Keratinocyte (primary cell): ENCODE data around the gene DCAF8. TPM values are rescaled to one million over a fixed set of nuclear protein-coding genes. Genes with fewer than 3 reads are reported as not detected.
A peak's percentile ranks its signal among the peaks of the same experiment; 100 is the strongest.

Experiments
- DNase-seq: peaks from one replicate; pipeline ENCODE4 v3.0.0-alpha.2; 2011; ENCODE audit warnings: low read depth, missing footprints, low spot score
- FAIRE-seq: peaks from 2 replicates; lab custom pipeline; 2011; peaks lifted over from hg19 to GRCh38; lab: Jason Lieb, UNC
- H2AFZ ChIP-seq: 2 replicates; pipeline ENCODE4 v1.6.0; 2012; ENCODE audit warnings: low read length, control low read depth, inconsistent platforms; ENCODE audit not compliant: control insufficient read depth
- H3K27ac ChIP-seq: 2 replicates; pipeline ENCODE4 v1.5.1; 2011; ENCODE audit warnings: low read length; ENCODE audit not compliant: control insufficient read depth, insufficient read depth
- H3K27me3 ChIP-seq: 3 replicates; pipeline ENCODE4 v1.6.0; 2011; ENCODE audit warnings: low read length; ENCODE audit not compliant: control insufficient read depth, insufficient read depth; ENCODE audit errors: extremely low read depth
- H3K36me3 ChIP-seq, 2 experiments: 2 replicates in 1 of 2; 3 replicates in 1 of 2; pipeline ENCODE4 v1.5.1; 2011; ENCODE audit warnings: low read length in 2 of 2, mild to moderate bottlenecking in 1 of 2; ENCODE audit not compliant: control insufficient read depth in 2 of 2, insufficient read depth in 2 of 2; ENCODE audit errors: extremely low read depth in 1 of 2
- H3K4me1 ChIP-seq: 3 replicates; pipeline ENCODE4 v1.5.1; 2011; ENCODE audit warnings: low read length; ENCODE audit not compliant: control insufficient read depth, insufficient read depth; ENCODE audit errors: extremely low read depth
- H3K4me2 ChIP-seq: 3 replicates; pipeline ENCODE4 v1.6.0; 2011; ENCODE audit warnings: low read depth, low read length; ENCODE audit not compliant: control insufficient read depth, insufficient read depth; ENCODE audit errors: extremely low read depth
- H3K4me3 ChIP-seq, 3 experiments: fragments of 200-600 bp in 1 of 3; sonication (generic) in 1 of 3; 2 replicates in 2 of 3; 3 replicates in 1 of 3; pipeline ENCODE4 v1.5.1; 2011 to 2016; ENCODE audit warnings: low read length in 3 of 3, mild to moderate bottlenecking in 3 of 3, control low read depth in 2 of 3, inconsistent platforms in 1 of 3, low read depth in 1 of 3, mixed read lengths in 1 of 3, mixed run types in 1 of 3, moderate library complexity in 1 of 3; ENCODE audit not compliant: control insufficient read depth in 2 of 3, insufficient read depth in 2 of 3; ENCODE audit errors: extremely low read depth in 1 of 3
- H3K79me2 ChIP-seq: 2 replicates; pipeline ENCODE4 v1.6.0; 2012; ENCODE audit warnings: low read length; ENCODE audit not compliant: control insufficient read depth, insufficient read depth
- H3K9ac ChIP-seq: 3 replicates; pipeline ENCODE4 v1.6.0; 2011; ENCODE audit warnings: low read length; ENCODE audit not compliant: control insufficient read depth, insufficient read depth; ENCODE audit errors: extremely low read depth
- H3K9me1 ChIP-seq: 3 replicates; pipeline ENCODE4 v1.6.0; 2011; ENCODE audit warnings: low read length; ENCODE audit not compliant: control insufficient read depth, insufficient read depth; ENCODE audit errors: extremely low read depth
- H3K9me3 ChIP-seq: 2 replicates; pipeline ENCODE4 v1.5.1; 2012; ENCODE audit warnings: low read depth, low read length; ENCODE audit not compliant: control insufficient read depth
- H4K20me1 ChIP-seq: 3 replicates; pipeline ENCODE4 v1.6.0; 2011; ENCODE audit warnings: low read length; ENCODE audit not compliant: control insufficient read depth, insufficient read depth; ENCODE audit errors: extremely low read depth
- EZH2 ChIP-seq: IDR thresholded peaks from one replicate; pipeline ENCODE4 v1.6.1; 2012; ENCODE audit warnings: inconsistent platforms, mild to moderate bottlenecking, low read length, moderate library complexity
- dilution Hi-C: fragments of 300-500 bp; cut with MboI; formaldehyde crosslinking; loops from one replicate; pipeline ENCODE4 v1.7.0; 2020; ENCODE audit warnings: low sequenced_read_pairs; ENCODE audit not compliant: extremely low pct_ligation_motif_present
- polyA plus RNA-seq, 5 experiments: library from polyadenylated mRNA; depleted of rRNA in 3 of 5; stranded (reverse) in 3 of 5; stranded (forward) in 1 of 5; unstranded in 1 of 5; fragments of >200 nt; gene quantifications; 1 replicate in 1 of 5; 2 replicates in 3 of 5; 3 replicates in 1 of 5; pipeline versions ENCODE4 v1.2.1 to v1.2.3, GENCODE V29; 2011 to 2012; ENCODE audit warnings: missing spikeins in 2 of 5, low read depth in 1 of 5, low replicate concordance in 1 of 5
- TF ChIP-seq, protein P1 (sequence below), 3 experiments: IDR thresholded peaks in 1 of 3; conservative IDR thresholded peaks in 1 of 3; optimal IDR thresholded peaks in 1 of 3; 2 replicates in 2 of 3; 3 replicates in 1 of 3; pipeline versions ENCODE3 to v1.5.1; 2011; ENCODE audit warnings: low read length in 3 of 3, mild to moderate bottlenecking in 3 of 3, moderate library complexity in 2 of 3, control low read depth in 1 of 3, inconsistent platforms in 1 of 3; ENCODE audit not compliant: insufficient read depth in 2 of 3; ENCODE audit errors: extremely low read depth in 1 of 3

Gene DCAF8
- polyA plus RNA-seq, 1 donor (not counting 4 experiments of a cell fraction or from before 2014, with no cell fraction given): 81.2 TPM

DNA sequence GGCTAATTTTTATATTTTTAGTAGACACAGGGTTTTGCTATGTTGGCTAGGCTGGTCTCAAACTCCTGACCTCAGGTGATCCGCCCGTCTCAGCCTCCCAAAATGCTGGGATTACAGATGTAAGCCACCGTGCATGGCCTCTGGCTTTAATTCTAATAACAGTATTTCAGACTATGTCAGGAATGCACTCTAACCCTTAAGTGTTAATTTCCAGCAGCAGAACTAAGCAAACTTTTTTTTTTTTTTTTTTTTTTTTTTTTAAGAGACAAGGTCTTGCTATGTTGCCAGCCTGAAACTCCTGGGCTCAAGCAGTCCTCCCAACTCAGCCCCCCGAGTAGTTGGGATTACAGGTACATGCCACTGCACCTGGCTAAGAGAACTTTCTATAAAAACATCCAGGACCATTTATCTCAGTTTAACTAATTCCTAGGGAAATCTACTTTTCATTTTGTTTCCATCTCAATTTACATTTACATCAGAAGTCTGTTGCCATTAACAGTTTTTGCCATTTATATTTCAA, 6.5 kb downstream of the DCAF8 start:
- TF ChIP-seq, protein P1, sequence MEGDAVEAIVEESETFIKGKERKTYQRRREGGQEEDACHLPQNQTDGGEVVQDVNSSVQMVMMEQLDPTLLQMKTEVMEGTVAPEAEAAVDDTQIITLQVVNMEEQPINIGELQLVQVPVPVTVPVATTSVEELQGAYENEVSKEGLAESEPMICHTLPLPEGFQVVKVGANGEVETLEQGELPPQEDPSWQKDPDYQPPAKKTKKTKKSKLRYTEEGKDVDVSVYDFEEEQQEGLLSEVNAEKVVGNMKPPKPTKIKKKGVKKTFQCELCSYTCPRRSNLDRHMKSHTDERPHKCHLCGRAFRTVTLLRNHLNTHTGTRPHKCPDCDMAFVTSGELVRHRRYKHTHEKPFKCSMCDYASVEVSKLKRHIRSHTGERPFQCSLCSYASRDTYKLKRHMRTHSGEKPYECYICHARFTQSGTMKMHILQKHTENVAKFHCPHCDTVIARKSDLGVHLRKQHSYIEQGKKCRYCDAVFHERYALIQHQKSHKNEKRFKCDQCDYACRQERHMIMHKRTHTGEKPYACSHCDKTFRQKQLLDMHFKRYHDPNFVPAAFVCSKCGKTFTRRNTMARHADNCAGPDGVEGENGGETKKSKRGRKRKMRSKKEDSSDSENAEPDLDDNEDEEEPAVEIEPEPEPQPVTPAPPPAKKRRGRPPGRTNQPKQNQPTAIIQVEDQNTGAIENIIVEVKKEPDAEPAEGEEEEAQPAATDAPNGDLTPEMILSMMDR (optimal IDR thresholded peaks at IDR 0.05 in 1 of 3, IDR thresholded peaks at IDR 0.05 in 1 of 3, conservative IDR thresholded peaks at IDR 0.05 in 1 of 3; ENCODE audit: extremely low read depth in 1 of 3, insufficient read depth in 2 of 3, low read length in 3 of 3): no peak
- no peak for TF ChIP-seq EZH2
- Histone ChIP-seq H3K9me3 (no peaks in the 10 kb centered on the region), H3K4me3 (no peak overlapping the region), H2AFZ (no peak overlapping the region), H4K20me1 (peaks cover 2% of the 10 kb centered on the region), H3K27ac (no peak overlapping the region), H3K4me1 (peaks cover 22% of the 10 kb centered on the region), H3K27me3 (no peaks in the 10 kb centered on the region), H3K4me2 (no peak overlapping the region), H3K9ac (no peak overlapping the region), H3K9me1 (no peaks in the 10 kb centered on the region), H3K36me3 (peaks cover 1 to 10% of the 10 kb centered on the region in 2 experiments), H3K79me2 (peaks cover 32% of the 10 kb centered on the region)
- FAIRE-seq (no peak), DNase-seq (no peak)
- dilution Hi-C loops: no loop called here

DNA sequence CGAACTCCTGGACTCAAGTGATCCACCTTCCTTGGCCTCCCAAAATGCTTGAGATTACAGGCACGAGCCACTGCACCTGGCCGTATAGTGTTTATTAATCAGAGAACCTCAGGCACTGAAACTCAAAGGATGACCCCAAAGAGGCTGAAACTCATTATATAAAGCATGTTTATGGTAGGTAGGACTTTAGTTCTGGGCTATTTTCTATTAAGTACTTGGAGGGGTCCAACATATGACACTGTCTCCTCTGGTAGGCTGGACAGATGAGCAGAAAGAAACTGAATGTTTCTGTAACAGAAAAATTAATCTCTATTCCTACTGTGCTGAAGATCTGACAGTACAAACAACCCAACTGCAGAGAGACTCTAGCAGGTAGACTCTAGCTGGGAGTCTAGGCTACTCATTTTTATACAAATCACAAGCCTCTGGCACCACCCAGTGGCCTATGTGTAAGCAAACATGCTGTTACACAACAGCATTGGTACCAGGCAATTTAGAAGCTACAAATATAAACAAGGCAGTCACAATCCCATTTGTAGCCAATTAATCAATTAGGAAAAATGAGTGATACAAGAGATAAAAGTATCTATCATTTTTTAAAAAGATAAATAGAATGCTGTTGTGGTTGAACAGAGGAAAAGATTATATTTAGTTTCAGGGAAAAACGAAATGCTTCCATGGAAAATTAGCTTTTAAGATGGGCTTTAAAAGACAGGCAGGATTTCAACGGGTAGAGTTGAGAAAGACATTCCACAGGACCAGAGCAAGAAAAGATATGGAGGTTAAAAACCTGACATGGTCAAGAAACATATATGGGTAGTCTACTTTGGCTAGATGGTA, 10.4 kb downstream of the DCAF8 start:
- H3K4me3 ChIP-seq: no peak overlapping the region
- H3K4me2 ChIP-seq: no peak overlapping the region
- no peak for FAIRE-seq
- no peak overlapping the region for H3K9ac ChIP-seq
- H3K27me3 ChIP-seq: no peaks in the 10 kb centered on the region
- peaks cover 8% of the 10 kb centered on the region for H3K4me1 ChIP-seq
- H4K20me1 ChIP-seq: no peaks in the 10 kb centered on the region
- TF ChIP-seq, protein P1 (optimal IDR thresholded peaks at IDR 0.05 in 1 of 3, IDR thresholded peaks at IDR 0.05 in 1 of 3, conservative IDR thresholded peaks at IDR 0.05 in 1 of 3; ENCODE audit: extremely low read depth in 1 of 3, insufficient read depth in 2 of 3, low read length in 3 of 3): peak; percentile 58 to 67 (median 65)
- no peak for TF ChIP-seq EZH2
- no peak for DNase-seq
- peaks cover 10% of the 10 kb centered on the region for H3K79me2 ChIP-seq
- H3K9me1 ChIP-seq: no peaks in the 10 kb centered on the region
- H3K27ac ChIP-seq: no peak overlapping the region
- dilution Hi-C loops: no loop called here
- no peak overlapping the region for H2AFZ ChIP-seq
- peaks cover 0 to 3% of the 10 kb centered on the region in 2 experiments for H3K36me3 ChIP-seq
- H3K9me3 ChIP-seq: no peaks in the 10 kb centered on the region
